Fibroblast of gingiva (primary cell): ENCODE results near the gene TANC1.
A peak's percentile ranks its signal among the peaks of the same experiment; 100 is the strongest.

Experiments used
- DNase-seq: peaks from one replicate; pipeline ENCODE4 v3.0.0-alpha.2; 2011; ENCODE audit warnings: low read depth

TANC1 gene

DNA sequence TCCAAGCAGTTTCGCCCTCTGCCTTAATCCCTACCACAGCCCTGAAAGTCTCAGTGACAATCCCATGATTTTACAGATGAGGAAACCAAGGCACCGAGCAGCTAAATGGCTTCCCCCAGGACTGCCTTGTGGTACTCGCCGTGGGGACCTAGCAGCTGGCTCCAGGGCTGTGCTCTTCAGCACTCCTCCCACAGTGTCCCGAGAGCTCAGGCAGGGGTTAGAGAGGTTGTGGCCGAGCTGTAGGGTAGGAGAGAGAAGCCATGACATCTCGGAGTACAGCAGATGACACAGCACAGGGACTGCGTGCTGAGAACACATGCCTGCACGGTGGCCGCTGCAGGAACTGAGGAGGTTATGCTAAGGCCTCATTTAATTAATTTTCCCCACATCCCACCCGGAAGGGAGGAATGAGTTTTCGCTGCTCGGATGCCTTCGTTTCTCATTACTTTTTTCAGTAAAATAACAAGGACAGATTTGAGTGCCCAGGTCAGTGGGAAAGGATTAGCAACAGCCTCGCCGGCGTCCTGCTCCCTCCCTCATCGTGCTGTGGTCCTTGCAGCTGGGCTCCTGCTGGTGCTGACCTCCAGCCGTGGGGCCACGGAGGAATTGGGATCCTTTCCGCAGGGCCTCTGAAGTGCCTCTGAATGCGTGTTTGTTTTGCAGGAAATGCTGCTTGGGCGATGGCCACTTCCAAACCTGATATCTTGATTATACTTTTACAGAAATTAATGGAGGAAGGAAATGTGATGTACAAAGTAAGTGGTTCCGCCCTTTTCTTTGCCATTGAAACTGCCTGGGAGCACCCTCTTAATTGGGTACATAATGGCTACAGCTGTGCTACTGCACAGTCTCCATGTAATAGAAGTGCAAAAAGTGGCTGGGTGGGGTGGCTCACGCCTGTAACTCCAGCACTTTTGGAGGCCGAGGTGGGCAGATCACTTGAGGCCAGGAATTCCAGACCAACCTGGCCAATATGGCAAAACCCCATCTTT lies 256.9 kb downstream of the TANC1 start:
- no peak for DNase-seq

DNA sequence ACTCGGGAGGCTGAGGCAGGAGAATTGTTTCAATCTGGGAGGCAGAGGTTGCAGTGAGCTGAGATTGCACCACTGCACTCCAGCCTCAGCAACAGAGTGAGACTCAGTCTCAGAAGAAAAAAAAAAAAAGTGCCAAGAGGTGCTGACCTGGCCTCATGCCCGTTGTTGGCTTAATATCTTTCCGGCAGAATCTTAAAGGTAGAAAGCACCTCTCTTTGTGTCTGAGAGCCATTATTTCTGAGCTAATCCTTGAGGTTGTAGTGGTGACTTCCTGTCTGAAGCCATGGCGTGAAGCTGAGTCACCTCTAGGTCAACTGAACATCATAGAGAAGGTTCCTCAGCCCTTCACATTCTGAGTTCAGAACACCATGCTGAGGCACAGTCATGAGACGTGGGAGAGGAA lies 257.6 kb downstream of the TANC1 start:
- DNase-seq = no peak

DNA sequence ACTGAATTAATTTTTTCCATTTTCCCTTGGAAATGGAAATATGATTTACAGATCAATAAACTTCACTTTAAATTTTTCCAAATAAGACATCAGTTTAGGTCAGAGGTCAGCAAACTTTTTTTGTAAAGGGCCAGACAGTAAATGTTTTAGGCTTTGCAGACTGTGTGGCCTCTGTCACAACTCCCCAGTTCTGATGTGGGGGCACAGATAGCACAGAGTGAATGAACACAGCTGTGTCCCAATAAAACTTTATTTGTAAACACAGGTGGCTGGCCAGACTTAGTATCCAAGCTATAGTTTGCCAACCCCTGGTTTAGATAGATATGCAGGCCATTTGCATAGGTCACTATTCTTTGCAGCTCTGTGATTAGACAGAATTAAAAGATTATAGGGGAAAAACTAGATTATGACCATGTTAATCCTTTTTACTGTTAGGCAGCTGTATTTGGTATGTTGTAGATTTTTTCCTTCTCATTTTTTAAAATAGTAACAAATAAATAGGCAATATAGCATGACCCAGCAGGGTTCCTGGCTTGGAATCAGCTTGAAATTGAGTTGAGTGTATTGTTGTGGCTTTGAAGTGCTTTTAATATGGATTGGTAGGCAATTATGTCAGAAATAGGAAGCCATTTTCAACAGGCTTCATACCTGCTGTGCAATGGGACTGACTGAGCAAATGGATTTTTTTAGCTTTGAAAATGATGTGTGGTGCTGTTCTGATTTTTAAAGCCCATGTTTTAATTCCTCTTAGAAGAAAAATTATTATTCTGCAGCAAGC lies 258.4 kb downstream of the TANC1 start:
- no peak for DNase-seq

DNA sequence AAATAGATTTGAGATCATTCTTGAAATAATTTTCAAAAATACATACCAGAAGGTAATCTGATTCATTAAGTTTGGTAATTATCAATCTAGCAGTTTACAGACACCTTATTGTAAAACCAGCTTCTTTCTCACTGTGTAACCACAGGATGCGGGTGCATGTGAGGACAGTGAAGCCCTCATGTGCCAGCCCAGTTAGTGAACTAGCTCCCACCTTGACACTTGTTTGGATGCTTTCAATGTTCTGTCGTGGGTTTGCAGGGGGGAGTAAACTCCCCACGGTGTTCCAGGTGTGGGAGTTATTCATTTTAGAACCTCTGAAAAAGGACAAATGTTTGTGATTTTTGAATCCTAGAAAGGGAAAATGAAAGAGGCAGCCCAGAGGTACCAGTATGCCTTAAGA lies 259.0 kb downstream of the TANC1 start:
- no peak for DNase-seq

DNA sequence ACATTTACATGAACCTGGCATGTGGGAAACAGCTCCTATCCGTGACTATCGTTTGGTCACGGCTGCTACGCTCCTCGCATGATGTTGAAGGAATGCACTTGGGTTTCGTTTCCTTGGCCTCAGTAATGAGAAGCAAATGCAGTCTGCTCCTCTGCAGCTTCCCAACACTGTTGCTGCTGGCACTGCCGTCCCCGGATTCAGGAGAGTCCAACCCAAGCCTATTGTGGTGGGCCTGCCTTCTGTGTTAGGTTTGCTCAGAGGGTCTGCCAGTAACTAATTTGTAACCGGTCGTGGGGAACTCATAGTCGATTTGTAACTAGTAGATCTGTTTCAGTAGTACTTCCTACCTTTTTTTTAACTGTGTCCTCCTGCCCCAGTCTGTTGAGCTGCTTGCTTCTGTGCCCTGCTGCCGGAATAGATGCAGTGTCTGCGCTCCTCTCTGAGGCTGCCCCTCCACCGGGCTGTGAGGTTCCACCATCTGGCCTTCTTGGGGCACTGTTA lies 259.7 kb downstream of the TANC1 start:
- peak; percentile 80 for DNase-seq

DNA sequence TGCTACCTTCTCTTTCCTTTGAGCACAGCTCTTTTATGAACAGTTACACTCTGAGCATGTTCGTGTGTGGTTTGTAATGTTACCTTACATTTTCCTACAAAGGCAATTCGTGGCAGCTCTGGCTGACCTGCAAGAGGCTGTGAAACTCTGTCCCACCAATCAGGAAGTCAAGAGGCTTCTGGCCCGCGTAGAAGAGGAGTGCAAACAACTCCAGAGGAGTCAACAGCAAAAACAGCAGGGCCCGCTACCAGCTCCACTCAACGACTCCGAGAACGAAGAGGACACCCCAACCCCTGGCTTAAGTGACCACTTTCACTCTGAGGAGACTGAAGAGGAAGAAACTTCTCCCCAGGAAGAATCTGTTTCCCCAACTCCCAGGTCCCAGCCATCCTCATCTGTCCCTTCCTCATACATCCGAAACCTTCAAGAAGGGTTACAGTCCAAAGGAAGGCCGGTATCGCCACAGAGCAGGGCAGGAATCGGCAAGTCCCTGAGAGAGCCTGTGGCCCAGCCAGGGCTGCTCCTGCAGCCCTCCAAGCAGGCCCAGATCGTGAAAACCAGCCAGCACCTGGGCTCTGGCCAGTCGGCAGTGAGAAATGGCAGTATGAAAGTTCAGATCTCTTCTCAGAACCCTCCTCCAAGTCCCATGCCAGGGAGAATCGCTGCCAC lies 261.2 kb downstream of the TANC1 start:
- DNase-seq = no peak

DNA sequence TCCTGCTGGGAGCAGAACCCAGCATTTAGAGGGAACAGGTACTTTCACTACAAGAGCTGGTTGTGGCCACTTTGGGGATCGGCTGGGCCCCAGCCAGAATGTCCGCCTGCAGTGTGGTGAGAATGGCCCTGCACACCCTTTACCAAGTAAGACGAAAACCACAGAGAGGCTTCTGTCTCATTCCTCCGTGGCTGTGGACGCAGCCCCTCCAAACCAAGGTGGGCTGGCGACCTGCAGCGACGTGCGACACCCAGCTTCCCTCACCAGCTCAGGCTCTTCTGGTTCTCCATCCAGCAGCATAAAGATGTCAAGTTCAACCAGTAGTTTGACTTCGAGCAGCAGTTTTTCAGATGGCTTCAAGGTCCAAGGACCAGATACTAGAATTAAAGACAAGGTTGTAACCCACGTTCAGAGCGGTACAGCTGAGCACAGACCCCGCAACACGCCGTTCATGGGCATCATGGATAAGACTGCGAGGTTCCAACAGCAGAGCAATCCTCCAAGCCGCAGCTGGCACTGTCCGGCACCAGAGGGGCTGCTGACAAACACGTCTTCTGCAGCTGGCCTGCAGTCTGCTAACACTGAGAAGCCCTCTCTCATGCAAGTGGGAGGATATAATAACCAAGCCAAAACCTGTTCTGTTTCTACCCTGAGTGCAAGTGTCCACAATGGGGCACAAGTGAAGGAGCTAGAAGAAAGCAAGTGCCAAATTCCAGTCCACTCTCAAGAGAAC lies 261.9 kb downstream of the TANC1 start:
- DNase-seq = no peak

DNA sequence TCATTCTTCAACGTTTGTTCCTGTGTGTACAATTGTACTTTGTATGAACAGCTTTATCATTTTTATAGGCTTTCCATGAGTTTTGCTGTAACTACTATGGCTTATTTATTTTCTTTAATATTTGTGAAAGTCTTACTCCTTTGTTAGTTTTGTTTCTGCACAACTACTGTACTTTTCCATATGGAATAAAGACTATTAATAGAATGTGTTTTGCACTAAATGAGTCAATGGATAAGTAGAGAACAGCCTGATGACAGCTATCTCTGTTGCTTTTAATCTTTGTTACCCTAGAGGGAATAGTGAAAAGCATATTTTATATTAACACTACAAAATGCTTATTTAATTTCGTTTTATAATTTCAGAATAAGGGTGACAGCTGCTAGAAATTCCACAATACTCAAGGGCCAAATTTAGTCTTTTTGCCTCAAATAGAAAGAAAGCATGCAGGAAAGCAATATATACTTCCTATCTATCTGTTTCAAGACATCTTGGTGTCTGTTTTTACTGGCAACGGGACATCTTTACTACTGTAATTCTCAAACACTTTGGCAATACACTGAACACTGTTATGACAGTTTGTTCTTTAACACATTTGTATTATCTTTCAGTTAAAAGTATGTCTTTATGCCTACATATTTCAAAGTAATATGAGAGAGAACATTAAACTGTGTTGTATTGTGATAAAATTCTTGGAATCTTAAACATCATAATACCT lies 264.2 kb downstream of the TANC1 start:
- DNase-seq = peak; percentile 42

DNA sequence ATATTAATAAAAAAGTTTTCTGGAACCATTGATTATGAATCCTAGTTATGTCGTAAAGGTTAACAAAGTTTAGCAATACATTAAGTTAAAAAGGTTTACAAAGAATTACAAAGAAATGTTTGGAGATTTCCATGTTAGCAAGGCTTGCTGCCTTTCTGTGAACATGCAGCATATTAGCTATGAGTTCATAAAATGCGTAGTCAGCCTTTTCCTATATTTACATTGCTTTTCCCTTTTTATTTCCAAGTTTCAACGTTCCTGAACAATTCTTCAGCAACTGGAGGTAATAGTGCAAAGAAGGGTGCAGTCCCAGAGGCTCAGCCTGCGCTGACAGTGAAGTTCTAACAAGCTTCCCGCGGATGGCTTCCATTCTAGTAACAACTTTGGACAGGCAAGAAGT lies 266.4 kb downstream of the TANC1 start:
- no peak for DNase-seq

DNA sequence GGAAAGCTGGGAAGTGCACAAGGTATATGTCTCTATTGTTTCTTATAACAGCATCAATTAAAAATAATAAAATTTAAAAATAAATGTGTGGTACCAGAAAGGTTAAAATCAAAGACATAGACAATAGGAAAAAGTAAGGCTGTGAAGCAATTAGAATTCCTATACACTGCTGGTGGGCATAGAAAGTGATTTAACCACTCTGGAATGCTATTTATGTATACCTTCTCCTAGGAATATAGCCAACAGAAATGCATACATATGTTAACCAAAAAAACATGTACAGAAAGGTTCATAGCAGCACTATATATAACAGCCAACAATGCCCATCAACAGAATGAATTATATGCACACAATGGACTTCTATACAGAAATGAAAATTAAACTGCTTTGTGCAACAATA lies 275.1 kb downstream of the TANC1 start:
- DNase-seq = no peak

DNA sequence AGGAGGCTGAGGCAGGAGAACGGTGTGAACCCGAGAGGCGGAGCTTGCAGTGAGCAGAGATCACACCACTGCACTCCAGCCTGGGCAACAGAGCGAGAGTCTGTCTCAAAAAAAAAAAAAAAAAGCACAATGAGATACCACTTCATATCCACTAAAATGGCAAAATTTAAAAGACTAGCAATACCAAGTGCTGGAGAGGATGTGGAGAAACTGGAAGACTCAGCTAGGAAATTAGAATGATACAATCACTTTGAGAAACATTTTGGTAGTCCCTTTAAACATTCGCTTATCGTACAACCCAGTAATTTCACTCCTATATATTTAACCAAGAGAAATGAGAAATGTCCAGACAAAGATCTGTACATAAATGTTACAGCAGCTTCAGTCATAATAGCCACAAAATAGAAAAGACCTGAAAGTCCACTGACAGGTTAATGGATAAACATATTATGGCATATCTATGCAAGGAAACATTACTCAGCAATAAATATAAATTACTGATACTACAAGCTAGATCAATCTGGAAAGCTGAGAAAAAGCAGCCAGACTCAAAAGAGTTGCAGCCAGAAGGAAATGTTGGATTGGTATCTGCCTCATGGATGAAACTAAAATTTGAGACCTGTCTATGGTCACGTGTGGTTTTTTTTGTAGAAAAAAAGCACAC lies 278.0 kb downstream of the TANC1 start:
- DNase-seq = no peak

DNA sequence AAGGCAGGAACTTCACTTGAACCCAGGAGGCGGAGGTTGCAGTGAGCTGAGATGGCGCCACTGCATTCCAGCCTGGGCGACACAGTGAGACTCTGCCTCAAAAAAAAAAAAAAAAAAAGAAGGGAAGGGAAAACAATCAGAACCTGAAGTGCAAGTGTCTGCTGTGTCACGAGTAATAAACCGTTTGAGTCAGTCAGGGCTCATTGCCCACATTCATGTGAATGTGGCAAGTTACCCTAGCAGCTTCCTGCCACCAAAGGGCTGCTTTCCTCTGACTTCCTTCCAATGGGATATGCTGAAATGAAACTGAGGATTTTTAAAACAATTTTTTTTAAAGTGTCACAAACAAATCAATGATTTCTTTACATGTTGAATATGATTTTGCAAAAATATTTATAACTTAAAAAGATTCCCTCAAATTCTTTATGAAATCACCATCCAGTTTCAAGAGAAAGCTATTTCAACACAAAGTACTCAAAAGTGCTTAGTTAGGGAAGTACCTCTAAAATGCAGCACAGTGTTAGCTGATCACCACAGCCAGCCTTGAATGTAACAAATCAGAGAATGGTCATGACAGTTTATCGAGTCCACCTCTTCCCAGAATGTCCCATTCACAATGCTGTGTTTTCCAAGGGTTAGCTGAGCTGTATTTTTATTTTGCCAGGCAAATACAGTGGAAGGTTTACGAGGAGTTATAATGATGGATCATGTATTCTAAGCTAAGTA lies 281.7 kb downstream of the TANC1 start:
- DNase-seq = peak; percentile 88

DNA sequence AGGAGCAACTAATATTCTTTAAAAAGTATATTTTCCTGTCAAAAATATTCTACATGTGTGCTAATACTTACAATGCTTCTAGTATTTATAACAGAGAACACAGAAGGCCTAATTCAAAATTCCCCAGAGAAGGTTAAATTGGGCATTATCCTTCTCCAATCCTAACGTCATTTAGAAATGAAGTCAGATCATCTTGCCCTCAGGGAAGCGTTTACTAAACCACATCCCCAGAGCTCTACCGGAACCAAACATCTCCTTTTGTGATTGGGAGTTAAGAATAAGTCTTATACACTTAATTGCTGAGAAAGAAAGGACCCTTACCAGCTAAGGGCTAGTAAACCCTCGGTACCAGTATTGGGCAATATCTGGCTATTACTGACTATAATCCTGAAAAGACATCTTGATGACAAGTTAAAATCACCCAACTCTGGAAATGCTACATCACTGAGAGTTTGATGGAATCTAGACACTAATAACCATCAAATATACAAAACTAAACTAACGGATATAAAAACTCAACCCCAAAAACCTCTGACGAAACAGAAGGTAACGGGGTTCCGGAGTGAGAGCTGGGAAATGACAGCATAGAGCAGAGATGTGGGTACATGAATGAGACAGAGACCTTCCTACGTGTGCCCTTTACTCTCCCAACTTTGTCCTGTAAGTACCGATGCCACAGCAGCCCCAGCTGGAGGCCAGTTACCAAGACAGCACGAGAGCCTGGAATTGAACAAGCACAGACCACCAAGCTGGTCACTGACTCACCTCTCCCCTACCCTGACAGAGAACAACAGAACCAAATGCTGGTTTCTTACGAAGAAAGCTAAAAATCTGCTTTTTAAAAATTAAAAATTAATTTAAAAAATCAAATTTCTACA lies 283.1 kb downstream of the TANC1 start:
- DNase-seq = peak; percentile 22

DNA sequence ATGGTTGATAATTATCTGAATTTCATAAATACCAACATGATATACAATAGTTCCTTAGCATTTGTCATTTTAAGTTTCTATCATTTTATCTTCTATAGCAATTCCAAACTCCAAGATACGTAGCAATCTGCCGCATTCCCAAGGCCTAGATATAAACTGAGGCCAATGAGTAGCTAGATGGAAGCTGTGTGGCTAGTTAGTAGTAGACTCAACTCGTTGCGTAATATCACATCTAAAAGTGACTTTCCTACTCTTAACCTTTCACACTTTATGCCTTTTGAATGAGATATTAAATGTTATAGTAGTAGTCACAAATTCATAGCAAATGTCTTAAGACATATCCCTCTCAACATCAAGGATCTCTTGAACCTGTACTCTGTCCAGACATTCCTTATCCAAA lies 284.5 kb downstream of the TANC1 start:
- no peak for DNase-seq

DNA sequence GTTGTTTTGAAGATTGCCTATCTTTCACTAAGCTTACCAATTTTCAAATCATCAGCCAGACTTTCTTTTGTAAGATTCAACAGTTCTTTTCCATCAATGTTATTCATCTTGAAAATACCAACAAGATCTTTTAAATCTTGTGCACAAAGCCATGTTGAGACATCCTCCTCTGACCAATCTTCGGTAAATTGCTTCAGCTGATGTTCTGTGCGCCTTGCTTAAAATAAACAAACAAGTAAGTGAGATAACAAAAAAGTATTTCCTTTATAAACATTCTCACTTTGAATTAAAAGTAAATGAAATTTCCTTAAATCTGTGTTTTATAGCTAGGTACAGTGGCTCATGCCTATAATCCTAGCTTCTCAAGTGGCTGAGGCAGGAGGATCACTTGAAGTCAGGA lies 287.7 kb downstream of the TANC1 start:
- peak; percentile 85 for DNase-seq

DNA sequence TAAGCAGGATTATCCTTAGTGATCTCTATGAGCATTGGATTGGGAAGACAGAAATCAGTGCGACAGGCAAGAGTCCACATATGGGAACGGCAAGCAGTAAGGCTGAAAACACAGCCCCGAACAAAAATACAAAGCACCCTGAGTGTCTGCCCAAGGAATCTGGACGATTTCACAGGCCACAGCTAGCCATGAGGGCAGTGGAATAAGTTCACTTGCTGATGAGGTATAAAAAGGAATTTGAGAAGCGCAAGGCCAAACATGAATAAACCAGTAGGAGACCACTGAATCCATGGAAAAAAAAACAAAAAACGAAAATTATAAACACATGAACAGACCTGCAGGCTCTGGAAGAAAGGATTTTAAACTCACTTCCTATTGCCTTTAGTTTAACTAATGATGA lies 293.8 kb downstream of the TANC1 start:
- DNase-seq = peak; percentile 51

DNA sequence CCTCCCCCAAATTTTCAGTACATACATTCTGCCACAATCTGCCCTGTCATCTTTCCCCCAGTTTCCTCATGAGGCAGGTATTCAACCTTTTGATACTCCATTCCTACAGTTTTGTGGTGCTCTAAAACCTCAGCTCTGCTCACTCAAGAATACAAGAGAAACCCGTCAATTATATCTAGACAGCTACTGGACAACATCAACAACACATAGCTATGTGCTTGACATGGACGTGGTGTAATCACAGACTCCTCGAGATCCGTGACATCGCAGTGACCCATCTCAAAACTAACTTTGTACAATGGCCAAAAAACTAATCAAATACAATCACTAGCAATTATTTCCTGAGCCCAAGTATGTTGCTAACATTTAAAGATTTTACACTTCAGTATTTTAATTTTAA lies 294.5 kb downstream of the TANC1 start:
- DNase-seq = no peak

DNA sequence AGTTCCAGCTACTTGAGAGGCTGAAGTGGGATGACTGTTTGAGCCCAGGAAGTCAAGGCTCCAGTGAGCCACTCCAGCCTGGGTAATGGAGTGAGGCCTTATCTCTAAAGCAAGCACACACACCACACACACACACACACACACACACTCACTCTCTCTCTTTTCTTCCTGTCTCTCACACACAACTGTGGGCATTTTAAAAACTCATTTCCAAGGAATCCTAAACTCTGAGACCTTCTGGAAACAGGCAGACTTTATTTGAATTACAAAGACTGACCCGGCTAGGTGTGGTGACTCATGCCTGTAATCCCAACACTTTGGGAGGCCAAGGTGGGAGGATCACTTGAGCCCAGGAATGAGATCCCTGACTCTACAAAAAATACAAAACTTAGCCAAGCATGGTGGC lies 296.7 kb downstream of the TANC1 start:
- DNase-seq = no peak

DNA sequence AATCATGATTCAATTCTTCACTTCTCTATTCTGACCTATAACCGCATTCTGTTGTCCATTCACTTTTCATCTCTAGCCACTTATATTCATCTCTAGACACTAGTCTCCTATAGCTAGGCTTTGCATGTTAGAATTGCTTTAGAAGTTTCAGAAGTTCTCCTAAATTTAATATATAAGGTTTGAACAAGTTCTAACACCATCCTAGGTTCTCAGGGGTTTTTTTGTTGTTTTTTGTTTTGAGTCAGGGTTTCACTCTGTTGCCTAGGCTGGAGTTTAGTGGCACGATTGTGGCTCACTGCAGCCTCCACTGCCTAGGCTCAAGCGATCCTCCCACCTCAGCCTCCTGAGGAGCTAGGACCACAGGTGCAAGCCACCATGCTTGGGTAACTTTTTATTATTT lies 298.1 kb downstream of the TANC1 start:
- DNase-seq = no peak
